Activated T-cell treated with anti-CD3 and anti-CD28 coated beads for 1 hour (primary cell): ENCODE data around the gene SART1.
A peak's percentile ranks its signal among the peaks of the same experiment; 100 is the strongest.
"Not testable (repeated sequence)": the region's sequence is repeated elsewhere in the genome, so short reads cannot be mapped to it uniquely, and the experiment has no call there.

ENCODE experiments used
- DNase-seq: peaks from one replicate; pipeline ENCODE4 v3.0.0-alpha.2; 2020; ENCODE audit warnings: low read depth

Gene SART1

GRCh38 chr11:65988791-65989592 lies 27.5 kb downstream of the SART1 start:
- peak; percentile 89 for DNase-seq

GRCh38 chr11:65992056-65992455 lies 30.5 kb downstream of the SART1 start:
- no peak for DNase-seq

GRCh38 chr11:65997286-65997685 lies 35.8 kb downstream of the SART1 start:
- DNase-seq, result no peak

- DNase-seq, result peak; percentile 82
Observed at GRCh38 chr11:66001942-66002647, 40.6 kb downstream of the SART1 start, which contains the start of the genes BANF1 and EIF1AD. BANF1 (plus strand) TSS chr11:66002503; CDS start chr11:66003251, 748 bp downstream. EIF1AD (minus strand) TSS chr11:66002157; CDS start chr11:66000389, 1,768 bp downstream.

- no peak for DNase-seq
Observed at GRCh38 chr11:66002648-66003225, 41.2 kb downstream of the SART1 start.

- DNase-seq, result no peak
Observed at GRCh38 chr11:66003291-66003690, 41.8 kb downstream of the SART1 start.

- DNase-seq, result no peak
Observed at GRCh38 chr11:66004186-66004585, 42.7 kb downstream of the SART1 start.

- DNase-seq, result no peak
Observed at GRCh38 chr11:66006134-66006890, 44.8 kb downstream of the SART1 start.

GRCh38 chr11:66006891-66007176 lies 45.3 kb downstream of the SART1 start:
- DNase-seq, result no peak

- DNase-seq, result no peak
Observed at GRCh38 chr11:66007201-66007634, 45.7 kb downstream of the SART1 start.

- DNase-seq, result no peak
Observed at GRCh38 chr11:66008095-66008467, 46.5 kb downstream of the SART1 start.

- no peak for DNase-seq
Observed at GRCh38 chr11:66008468-66009101, 47.1 kb downstream of the SART1 start.

- DNase-seq, result not testable (repeated sequence)
Observed at GRCh38 chr11:66010036-66010435, 48.5 kb downstream of the SART1 start.

GRCh38 chr11:66011239-66011784 lies 49.8 kb downstream of the SART1 start:
- no peak for DNase-seq

GRCh38 chr11:66011785-66012303 lies 50.3 kb downstream of the SART1 start, which contains the start of gene CST6:
CST6 (plus strand) TSS chr11:66012008; CDS start chr11:66012045, 37 bp downstream.
- DNase-seq, result no peak

- DNase-seq, result no peak
Observed at GRCh38 chr11:66012371-66012945, 50.9 kb downstream of the SART1 start.

- no peak for DNase-seq
Observed at GRCh38 chr11:66012946-66013761, 51.6 kb downstream of the SART1 start.

- no peak for DNase-seq
Observed at GRCh38 chr11:66013762-66014100, 52.2 kb downstream of the SART1 start.

- no peak for DNase-seq
Observed at GRCh38 chr11:66014804-66015453, 53.4 kb downstream of the SART1 start.
